ENCODE results near the gene RPRD1A.
A peak's percentile ranks its signal among the peaks of the same experiment; 100 is the strongest.
"Not testable (repeated sequence)": the region's sequence is repeated elsewhere in the genome, so short reads cannot be mapped to it uniquely, and the experiment has no call there.

The RPRD1A gene

GRCh38 chr18:36031407-36031806, 36.0 kb downstream of the RPRD1A start:
- no peak for DNase-seq (ENCODE audit: low spot score)

GRCh38 chr18:36028859-36029258, 38.5 kb downstream of the RPRD1A start:
- DNase-seq (ENCODE audit: low spot score), result no peak

- DNase-seq (ENCODE audit: low spot score), result no peak
Observed at GRCh38 chr18:36025025-36025424, 42.3 kb downstream of the RPRD1A start.

DNA sequence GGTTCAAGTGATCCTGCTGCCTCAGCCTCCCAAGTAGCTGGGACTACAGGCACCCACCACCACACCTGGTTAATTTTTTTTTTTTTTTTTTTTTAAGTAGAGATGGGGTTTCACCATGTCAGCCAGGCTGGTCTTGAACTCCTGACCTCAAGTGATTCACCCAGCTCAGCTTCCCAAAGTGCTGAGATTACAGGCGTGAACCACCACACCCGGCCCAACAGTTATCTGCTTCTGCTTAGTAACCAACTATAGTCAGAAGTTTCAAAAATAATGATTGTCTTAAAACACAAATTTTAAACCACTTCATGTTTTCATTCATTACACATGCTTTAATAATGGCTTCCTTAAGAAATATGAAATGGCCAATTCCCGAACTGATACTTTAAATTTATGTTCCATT, 43.1 kb downstream of the RPRD1A start:
- not testable (repeated sequence) for DNase-seq (ENCODE audit: low spot score)

- no peak for DNase-seq (ENCODE audit: low spot score)
Observed at GRCh38 chr18:36023336-36023735, 44.0 kb downstream of the RPRD1A start.

GRCh38 chr18:36020174-36020711, 47.1 kb downstream of the RPRD1A start:
- no peak for DNase-seq (ENCODE audit: low spot score)

- DNase-seq (ENCODE audit: low spot score), result no peak
Observed at GRCh38 chr18:36017232-36017631, 50.1 kb downstream of the RPRD1A start.

GRCh38 chr18:36015629-36016028, 51.7 kb downstream of the RPRD1A start:
- no peak for DNase-seq (ENCODE audit: low spot score)

GRCh38 chr18:36012891-36013290, 54.5 kb downstream of the RPRD1A start:
- no peak for DNase-seq (ENCODE audit: low spot score)

DNA sequence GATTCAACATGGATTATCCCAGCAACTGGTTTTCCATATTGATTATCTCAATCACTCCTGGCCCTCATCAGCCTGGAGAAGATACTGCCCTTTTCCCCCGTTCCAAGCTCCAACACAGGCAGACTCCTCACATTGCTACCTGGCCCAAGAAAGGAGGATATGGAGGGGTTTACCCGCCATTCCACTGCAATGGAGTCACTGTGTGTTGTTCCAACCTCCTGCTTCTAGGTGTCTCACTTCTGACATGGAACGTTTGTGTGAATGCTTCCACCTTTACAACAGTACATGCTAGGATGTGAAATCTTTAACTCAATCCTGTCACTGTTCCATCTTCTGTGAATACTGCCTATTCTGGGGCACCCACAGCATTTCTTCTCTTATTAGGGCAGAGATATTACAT, 58.1 kb downstream of the RPRD1A start:
- no peak for DNase-seq (ENCODE audit: low spot score)

GRCh38 chr18:36006997-36007396, 60.4 kb downstream of the RPRD1A start:
- DNase-seq (ENCODE audit: low spot score), result no peak

DNA sequence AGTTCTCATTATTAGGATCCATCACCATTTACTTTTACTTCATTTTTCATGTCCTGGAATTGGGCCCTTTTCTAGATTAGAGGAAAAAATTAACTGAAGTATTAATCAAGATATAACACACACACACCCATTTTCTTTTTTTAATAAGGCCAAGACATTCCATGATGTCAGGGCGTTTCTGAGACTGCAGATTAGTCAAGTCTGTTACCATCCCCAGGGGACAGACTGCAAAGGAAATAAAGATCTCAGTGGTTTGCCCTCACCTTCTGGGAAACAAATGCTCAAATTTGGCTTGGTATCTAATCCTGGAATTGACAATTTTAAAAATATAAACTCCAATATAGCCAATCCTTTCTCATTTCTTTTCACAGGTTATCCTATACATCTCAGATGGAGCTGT, 67.4 kb downstream of the RPRD1A start:
- no peak for DNase-seq (ENCODE audit: low spot score)

- DNase-seq (ENCODE audit: low spot score), result no peak
Observed at GRCh38 chr18:35998967-35999366, 68.4 kb downstream of the RPRD1A start.

GRCh38 chr18:35993013-35993412, 74.3 kb downstream of the RPRD1A start:
- no peak for DNase-seq (ENCODE audit: low spot score)

DNA sequence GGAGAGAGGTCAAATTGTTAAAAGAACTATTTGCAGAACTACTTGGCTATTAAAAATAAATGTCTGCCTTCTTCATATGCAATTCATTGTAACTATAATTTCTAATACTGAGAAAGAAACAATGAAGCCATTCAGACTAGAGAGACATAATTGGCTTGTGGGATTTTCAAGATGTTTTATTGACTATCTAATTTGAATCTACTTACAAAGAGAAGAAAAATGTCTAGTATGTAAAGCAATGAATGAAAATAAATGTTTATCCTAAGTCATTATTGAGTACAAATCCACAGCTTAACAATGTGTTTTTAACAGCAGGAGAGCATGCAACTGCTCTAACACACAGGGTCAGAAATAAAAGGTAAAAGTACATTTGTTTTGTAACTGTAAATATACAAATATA, 75.7 kb downstream of the RPRD1A start:
- DNase-seq (ENCODE audit: low spot score), result no peak

DNA sequence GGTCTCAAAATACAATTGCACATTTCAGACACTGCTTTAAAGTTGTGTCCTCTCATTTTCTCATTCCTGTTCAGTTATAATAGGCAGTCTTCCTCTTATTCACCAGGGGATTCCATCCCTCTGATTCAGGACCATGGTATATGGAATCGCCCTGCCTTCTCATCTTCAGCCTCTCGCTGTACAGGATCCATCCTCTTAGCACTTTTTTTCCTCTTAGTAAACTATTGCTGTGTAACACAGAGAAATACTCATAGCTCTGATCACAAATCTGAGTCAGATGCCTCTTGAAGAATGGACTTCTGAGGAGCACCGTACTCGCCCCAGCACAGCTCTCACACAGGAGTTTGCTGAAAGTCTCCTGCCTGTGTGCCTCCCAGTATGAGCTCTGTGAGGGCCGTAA, 83.5 kb downstream of the RPRD1A start:
- DNase-seq (ENCODE audit: low spot score), result no peak

DNA sequence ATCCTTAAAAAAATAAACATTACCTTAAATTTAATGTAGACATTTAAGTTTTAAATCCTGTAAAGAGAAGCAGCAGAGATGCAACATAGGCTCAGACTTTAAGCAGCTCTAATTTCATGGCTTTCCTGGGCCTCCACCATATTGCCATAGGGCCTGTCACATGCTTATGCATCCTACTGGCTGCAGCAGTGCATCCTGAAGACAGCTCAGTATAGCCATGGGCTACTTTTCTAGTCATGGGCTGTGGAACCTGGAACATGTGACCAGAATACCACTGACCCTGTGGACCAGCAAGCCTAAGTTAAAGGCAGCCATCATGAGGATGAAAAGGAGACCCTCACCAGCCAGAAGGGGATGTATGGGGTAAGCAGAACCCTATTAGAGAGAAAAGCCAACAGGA, 84.2 kb downstream of the RPRD1A start:
- no peak for DNase-seq (ENCODE audit: low spot score)

- DNase-seq (ENCODE audit: low spot score), result no peak
Observed at GRCh38 chr18:35982409-35983114, 84.8 kb downstream of the RPRD1A start.

DNA sequence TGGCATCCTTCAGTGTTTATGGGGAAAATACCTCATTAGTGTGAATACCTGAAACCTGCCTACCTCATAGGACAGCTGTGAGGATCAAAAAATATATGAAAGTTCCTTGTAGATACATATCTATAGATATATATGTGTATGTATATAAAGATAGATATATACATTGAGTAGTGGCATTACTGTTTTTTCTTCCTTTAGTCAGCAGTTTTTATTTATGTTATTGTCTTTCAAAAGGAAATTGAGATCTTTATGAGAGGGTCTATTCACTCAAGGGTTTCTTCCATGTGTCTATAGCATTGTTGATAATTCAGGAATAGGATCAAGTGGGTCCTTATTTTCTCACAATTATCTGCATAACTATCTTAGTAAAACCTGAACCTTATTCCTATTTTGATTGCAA, 88.2 kb downstream of the RPRD1A start:
- no peak for DNase-seq (ENCODE audit: low spot score)

DNA sequence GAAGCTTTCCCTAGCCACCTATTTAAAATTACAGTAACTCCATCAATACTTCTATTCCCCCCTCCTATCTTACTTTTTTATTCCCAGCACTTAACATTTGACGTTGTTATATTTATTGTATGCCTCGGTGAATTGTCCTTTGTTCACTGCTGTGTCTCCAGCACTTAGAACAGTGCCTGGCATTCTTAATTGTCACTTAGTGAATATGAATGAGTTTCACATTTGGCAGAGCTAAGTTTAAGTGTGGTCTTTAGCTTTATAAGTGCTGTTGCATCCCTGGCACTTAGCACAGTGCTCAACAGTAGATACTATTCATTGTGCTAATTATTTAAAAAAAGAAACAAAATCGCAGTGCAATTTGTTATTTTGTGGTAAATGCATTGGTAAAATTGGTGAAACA, 93.2 kb downstream of the RPRD1A start:
- DNase-seq (ENCODE audit: low spot score), result no peak

- no peak for DNase-seq (ENCODE audit: low spot score)
Observed at GRCh38 chr18:35973650-35974049, 93.7 kb downstream of the RPRD1A start.

GRCh38 chr18:35972197-35973000, 95.0 kb downstream of the RPRD1A start, which contains the start of gene RMP24:
Gene RMP24 (plus strand): TSS chr18:35972679.
- peak; percentile 94 for DNase-seq (ENCODE audit: low spot score)

DNA sequence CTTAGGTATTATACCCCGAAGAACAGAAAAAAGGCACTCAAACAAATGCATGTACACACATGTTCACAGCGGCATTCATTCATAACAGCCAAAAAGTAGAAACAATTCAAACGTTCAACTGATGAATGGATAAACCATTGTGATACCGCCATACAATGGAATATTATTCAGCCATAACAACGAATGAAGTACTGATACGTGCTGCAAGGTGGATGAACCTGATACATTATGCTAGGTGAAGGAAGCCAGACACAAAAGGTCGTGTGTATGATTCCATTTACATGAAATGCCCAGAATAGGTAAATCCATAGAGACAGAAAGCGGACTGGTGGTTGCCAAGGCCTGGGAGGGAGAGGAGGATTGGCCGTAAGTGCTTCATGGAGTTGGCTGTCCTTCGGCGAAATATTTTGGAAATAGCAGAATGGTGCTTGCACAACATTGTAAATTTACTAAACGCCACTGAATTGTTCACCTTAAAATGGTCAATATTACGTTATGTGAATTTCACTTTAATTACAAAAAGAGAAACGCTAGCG, 95.6 kb downstream of the RPRD1A start:
- DNase-seq (ENCODE audit: low spot score), result peak; percentile 62

Data from cerebellar cortex (tissue), 1 donor.